DMS53 treated with DMSO at 0.1 percent for 48 hours (cell line): ENCODE results near the gene CFAP61.

Experiments used
- DNase-seq: peaks from one replicate; lab custom pipeline; 2025; ENCODE audit not compliant: unreplicated experiment; lab: John Stamatoyannopoulos, UW

The CFAP61 gene

DNA sequence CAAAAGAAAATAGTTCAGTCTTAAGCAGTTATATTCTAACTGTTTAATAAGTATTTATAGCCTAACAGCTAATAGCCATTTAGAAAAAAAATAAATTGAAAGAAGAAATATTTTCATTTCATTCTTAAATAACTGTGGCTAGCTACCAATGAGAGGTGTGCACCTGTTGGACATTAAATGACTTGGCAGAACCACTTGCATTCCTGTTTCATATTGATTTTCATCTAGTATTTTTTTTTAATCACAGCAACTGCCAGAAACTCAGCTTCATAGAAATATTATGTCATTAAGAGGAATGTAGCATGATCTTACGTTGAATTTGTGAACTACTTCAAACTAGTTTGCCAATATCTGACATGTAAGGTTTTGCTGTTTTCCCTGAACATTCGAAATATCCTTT, 25.0 kb upstream of the CFAP61 start:
- no peak for DNase-seq

DNA sequence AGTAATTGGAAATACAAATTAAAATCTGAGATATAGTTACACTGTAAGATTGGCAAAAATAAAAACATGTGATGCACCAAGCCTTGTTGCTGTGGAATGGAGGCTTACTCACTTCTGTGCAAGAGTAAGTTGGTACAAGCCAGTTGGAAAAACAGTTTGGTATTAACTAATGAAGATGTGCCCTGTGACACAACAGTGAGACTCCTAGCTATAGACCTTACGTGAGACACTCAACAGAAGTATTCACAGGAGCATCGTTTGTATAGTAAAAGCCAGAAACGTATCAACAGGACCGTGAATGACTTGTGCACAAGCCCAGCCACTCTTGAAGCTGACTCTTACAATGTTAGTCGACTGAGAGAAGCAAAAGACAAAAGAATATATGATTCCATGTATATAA, 20.5 kb upstream of the CFAP61 start:
- no peak for DNase-seq

DNA sequence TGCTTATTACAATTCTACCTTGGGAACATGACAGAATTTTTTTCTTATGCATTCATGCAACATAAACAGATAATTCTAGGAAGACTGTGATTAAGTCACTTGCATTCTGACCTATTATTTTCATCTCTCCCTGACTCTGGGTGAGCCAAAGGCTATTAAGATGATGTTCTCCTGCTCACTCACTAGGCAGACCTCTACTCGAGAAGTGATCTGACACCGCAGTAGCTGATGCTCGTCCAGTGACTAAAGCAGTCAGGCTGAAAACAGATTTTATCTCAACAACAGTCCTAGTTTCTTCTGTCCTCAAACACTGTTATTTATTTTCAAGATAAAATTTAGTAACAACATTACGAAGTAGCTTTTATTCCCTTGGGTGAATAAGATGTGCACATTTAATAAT, 17.8 kb upstream of the CFAP61 start:
- no peak for DNase-seq

DNA sequence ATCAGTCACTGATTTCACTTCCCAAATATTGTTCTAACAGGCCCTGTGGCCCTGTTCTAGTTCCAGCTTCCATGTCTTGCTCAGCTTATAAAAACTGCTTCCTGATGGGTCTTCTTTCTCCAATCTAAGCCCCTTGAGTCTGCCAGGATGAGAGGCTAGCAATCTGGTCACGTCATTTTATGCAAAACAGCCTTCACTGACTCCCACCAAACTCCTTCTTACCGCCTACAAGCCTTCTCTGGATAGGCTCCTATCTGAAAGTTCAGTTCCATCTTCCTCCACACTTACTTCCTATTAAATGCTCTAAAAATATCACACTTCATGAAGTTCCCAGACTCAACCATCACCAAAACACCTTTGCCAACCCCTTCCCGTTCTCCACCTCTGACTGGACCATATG, 15.6 kb upstream of the CFAP61 start:
- no peak for DNase-seq

DNA sequence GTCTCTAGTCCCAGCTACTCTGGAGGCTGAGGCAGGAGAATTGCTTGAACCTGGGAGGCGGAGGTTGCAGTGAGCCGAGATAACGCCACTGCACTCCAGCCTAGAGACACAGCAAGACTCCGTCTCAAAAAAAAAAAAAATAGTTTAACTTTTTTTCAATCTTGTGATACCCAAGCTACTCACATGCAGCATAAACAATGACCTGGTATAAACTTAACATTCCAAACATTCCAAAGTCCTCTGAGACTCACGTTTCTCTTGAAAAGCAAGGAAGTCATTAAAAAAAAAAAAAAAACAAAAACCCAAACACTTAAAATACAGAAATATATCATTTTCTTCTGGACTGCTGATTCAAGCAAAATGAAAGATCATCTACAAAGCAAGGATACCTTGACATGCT, 14.4 kb upstream of the CFAP61 start:
- no peak for DNase-seq

DNA sequence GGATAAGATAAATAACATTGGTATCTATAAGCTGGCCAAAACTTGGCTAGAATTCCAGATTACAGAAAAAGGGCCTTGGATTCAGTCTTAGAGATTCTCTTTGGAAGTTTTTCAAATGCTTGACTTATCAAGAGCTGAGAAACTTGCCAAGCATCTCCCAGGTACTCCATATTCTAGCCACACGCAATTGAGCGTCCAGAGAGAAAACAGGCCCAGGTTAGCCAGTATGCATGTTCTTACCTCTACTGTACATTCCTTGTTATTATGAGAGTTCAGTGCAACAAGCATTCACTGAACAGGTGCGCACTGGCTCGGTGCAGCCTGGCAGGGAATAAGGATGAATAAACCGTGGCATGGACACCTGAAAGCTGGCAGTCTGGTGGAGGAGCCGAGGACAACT, 13.7 kb upstream of the CFAP61 start:
- DNase-seq = no peak

DNA sequence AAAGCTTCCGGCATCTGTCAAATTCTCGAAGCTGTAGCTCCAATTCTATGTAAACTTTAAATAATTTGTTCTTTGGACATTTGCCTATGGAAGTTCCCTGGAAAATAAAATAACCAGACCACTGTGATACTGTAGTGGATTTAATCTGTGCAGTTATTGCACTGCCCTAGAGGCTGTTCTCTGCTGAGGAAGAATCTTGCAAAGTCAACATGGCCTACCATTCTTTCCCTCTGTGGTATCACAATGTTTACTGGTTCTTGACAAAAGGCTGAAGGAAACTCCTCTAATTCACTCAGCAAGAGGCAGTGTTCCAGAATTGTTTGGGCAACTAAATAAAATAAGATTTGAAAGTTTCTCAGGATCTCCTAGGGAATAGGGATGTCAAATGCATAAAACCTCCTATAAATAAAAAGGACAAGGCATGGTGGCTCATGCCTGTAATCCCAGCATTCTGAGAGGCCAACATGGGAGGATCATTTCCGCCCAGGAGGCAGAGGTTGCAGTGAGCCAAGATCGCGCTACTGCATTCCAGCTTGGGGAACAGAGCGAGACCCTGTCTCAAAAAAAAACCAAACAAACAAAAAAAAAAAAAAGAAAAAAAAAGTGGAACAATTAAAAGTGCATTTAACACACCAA, 12.5 kb upstream of the CFAP61 start:
- DNase-seq = no peak

DNA sequence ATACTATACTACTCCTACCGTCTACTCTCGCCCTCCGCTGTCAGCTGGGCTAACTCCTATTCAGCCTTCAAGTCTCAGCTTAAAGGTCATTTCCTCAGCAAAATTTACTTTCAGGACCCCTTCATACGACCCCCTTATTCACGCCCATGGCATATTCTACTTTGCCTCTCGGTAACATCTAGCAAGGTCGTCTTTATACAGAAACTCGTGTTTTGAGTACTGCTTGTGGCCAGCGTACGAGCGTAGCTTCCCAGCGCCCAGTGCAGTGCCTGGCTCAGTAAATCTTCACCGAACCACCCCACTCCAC, 612 bp upstream of the CFAP61 start:
- no peak for DNase-seq

DNA sequence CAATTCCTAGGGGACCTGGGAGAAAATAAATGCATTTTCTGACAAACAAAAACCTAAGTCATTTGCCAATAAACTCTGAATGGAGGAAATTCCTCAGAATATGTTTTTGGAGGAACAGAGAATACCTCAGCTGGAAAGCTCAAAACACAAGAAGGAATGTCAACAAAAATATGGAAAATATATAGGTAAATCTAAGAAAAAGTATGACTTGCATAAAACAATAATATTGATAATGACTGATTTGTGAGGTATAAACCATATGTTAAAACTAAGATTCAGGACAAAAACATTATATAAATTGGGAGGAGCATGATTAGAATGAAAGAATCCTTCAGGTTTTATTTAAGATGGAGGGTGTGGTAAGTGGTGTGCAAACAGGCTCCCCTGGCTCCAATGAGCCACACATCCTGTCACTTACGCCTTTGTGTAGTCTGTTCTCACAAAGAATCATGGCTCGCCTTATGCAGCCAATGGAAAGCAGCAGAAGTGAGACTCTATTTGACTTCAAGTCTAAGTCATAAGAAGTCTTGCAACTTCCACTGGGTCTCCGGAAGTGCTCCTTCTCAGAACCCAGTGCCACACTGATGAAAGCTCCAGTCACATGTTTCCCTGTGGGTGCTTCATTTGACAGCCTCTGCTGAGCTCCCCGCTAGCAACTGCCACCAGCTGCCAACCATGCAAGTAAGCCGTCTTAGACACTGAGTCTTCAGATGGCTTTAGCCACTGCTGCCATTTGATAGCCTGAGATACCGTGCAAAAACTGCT, 8.1 kb downstream of the CFAP61 start:
- no peak for DNase-seq

DNA sequence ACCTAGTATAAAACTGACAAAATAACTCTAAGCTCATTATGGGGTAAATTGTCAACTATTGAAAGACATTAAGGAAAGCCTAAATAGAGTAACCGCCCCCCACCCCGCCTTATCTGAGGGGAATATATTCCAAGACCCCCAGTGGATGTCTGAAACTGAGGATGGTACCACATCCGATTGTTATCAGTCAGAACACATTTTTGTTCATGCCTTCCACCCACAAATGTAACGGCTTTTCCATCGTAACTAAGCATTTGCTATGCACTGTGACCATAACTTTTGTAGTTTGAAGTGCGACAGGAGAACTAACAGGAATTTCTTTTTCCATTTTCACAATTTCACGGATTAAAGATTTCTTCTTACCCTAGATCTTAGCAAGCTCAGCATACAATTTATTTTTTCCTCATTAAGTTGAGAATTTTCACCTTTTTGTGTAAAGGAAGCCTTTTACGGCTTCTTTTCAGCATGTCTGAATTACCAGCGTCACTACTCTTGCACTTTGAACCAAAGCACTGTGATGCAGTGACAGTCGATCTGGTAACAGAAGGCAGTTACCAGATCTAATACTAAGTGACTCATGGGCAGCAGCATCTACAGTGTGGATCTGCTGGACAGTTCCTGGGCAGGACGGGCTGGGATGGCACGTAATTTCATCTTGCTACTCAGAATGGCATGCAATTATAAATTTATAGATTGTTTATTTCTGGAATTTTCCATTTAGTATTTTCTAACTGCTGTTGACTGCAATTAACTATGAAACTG, 11.8 kb downstream of the CFAP61 start:
- DNase-seq = no peak

DNA sequence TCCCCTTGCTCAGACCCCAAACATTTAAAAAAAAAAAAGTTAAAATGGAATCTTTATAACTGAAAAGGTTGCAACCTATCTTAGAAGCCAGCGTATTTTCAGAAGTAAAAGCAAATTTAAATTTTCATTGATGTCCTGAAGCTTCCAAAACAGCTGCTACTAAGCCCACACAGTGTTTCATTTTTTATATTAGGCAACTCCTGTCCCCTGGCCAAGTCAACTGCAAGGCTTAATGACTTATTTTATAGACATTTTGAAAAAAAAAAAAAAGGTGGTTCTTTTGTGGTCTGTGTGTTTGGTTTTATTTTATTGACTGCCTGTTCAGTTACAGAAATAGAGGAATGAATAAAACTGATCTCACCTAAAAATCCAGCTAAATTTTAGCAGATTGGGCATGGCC, 13.0 kb downstream of the CFAP61 start:
- no peak for DNase-seq

DNA sequence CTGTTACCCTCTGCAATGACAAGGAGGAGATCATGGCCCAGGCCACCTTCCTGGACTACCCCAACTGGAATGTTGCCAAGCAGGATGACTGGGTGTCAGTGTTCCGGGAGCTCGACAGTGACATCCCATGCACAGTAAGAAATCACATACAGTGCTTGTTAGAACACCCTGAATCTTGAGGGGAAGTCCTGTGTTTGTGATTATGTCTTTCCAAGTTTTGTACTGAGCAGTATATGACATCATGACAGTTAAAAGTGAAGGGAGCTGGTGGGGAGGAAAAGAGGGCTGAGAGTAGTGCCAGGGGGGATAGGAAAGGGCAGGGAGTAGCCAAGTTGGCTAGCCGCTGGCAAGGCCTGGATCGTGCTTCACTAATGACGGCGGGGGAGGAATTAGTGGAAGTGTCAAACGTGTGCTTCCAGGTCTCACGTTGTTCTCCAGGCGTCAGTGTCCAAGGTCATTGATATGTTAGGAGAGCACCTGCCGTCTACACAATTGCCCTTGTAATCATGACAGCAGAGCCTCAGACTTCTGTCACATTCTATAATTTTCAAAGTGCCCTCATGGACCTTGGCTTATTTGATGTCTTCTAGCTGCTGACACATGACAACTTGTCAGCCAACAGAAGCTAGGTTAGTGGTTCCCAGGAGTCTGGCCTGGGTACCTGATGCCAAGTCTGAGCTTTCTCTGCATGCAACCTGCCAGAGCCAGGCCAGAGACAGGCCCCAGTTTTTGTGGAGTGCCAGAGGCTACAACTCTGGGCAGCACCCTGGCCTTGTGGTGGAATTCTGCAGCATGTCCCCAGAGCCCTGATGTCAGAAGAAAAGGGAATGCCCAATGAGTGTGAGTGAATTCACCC, 18.8 kb downstream of the CFAP61 start:
- DNase-seq = no peak

DNA sequence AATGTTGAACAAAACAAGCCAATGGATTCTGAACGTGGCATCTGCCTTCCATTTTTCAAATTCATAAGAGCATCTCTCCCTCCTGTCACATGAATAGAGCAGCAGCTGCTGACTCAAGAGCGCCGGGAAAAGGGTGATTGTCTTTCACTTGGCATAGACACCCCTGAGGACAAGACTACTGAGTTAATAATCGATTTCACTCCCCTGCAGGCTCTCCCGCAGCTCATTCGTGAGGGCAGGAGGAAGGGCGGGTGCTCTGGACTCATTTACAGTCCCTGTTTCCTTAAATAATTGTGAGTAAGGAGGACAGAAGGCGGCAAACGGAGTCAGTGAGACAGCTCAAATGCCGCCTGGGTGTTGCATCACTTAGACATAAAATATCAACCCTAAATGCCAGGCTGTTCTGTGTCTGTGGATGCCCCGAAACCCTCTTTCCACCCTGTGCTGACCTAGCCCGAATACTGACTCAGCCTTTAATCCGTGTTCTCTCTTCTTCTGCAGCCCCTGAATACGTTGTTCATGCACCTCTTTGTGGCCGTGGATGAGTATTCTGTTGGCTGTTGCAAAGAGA, 21.6 kb downstream of the CFAP61 start:
- no peak for DNase-seq

DNA sequence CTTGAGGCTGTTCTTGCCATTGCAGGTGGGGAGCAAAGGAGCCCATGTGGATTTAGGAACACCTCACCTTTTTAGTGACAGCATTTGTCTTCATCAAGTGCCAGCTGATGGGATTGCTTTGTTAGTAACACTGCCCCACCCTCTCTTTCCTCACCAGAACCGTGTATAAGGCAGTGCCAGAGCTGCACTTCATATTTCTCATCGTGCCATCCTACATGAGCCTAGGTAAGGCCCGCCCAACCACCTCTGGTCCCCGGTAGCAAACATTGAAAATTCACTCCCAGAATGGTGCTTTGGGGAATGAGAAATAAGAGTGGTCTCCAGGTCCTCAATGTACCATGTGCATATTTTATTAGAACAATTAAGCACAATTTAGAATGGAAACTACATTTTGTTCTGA, 22.7 kb downstream of the CFAP61 start:
- DNase-seq = no peak

DNA sequence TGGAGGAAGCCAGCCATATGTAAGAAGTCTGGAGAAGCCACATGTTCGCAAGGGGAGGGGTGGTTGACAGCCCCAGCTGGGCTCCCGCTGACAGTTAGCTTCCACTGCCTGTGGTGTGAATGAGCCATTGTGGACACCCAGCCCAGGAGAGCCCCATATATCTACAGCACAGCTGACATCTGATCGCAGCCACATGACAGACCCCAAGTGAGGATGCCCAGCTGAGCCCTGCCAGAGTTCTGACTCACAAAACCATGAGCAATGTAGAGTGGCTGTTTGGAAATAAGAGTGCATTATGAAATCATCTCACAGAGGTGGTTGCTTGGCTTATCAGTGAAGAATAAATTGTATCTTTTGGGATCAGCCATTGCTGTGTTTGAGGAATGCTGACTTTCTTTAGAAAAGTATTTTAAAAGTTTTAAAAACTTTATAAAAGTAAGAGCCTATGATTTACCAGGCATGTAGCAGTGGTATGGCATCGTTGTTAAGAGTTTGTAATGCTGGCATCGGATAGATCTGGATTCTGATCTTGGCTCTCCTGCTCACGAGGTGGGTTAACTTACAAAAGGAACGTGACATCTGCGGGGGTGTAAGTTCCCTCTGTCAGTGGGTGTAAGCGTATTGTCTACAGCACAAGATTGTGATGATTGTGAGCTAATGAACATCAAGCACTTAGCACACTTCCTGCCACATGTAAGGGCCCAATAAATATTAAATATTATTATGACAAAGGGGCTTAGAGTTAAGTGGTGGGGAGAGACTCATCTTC, 24.1 kb downstream of the CFAP61 start:
- no peak for DNase-seq

DNA sequence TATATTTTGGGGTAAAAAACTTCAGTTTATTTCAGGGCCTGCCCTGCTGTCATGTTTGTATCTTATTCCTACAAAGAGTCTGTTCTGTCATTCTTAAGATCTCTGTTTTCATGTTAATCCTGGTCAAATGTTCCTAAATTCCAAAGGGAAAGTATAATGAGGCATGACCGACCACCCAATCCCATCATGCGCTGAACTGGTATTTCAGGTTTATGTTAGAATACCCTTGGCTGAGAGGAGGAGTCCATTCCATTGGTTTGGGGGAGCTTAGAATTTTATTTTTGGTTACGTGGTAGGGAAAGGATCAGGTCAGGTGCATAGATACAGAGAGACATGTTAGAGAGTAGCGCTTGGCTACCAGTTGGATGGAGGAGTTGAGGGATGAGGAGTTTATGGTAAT, 25.7 kb downstream of the CFAP61 start:
- DNase-seq = no peak

DNA sequence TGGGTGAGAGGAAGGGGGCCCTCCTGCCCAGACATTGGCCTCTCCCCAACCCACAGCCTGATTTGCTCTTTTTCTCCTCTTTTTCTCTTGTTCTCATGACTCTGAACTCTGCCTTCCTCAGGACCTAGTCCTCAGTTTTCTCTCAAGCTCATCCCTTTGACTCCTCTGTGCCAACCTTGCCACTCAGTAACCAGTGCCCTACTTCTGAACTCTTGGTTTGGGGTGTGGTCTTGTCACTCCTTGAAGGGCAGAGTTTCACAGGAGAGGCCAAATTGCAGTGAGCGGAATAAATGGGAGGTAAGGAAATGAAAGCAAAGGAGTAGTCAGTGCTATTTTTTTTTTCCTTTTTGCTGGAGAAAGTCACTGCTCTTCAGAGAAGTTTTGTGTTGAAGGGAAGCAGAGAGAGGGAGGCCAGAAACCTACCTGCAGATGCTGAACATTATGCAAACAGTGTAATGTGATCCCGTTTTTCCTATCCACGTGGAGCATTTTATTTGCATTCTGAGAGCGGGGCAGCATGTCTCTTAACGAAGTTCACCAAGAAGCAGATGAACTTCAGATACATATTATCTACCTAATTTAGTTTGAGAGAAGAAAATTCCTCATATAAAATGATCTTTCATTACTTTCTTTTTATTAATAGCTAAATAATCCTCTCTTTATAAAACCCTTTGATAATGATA, 26.9 kb downstream of the CFAP61 start:
- peak; percentile 72 for DNase-seq

DNA sequence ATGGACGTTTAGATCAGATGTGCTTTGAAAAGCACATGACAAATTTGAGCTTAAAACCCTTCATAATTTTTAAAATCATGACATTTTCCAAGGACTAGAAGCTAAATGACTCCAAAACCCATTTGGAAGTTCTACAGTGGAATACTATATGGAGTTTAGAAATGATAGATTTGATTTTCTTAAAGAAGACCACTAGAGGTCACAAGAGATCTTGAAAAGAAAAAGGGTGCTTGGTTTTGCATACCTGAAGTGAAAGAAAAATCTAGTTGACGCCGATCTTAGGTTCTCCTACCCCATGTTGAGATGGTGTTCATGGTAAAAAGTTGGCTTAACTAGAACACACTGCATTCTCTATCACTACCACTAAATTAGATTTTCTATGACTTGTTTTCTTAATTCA, 31.5 kb downstream of the CFAP61 start:
- peak; percentile 77 for DNase-seq

DNA sequence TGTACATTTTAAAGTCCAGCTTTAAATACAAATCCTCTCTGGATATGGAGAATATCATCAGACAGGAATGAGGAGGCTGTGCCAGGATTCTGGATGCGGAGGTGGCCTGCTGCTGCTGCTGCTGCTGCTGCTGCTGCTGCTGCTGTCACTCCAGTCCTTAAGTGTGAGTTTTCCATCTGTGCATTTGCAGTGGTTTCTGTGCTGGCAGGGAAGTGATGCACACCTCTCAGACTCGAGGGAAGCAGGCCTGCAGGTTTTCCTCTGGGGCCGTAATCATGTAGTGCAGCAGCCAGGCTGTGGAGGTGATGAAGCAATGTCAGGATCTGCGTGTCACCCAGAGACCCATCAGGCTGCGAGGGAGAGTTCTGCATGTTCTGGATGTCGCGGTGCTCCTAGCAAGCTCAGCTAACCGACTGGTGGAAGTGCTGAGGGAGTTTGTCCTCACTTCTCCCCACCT, 32.0 kb downstream of the CFAP61 start:
- peak; percentile 17 for DNase-seq

DNA sequence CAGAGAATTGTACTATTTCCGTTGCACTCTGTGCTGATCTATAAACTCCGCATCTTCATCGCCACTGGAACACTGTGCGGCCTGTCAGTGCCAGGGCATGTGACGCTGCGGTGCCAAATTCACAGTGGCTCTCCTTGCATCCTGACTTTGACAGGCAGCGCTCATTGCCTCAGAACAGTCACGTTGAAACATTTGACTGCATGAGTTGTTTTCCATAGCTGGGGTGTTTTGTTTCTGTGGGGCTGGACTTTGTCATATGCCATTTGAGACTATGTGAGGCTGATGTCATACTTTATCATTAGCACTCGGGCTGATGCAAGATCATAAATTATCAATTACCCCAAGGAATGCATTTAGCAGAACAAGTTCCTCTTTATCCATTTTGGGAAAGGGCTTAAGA, 32.7 kb downstream of the CFAP61 start:
- no peak for DNase-seq
